PC-9 (cell line): Measurements from ENCODE around the gene INTS12. TPM values are rescaled to one million over a fixed set of nuclear protein-coding genes. Genes with fewer than 3 reads are reported as not detected.
A peak's percentile ranks its signal among the peaks of the same experiment; 100 is the strongest.

ENCODE experiments used
- BruUV-seq: library from RNA; stranded (reverse); fragments of 400-500 nt; replicated peaks from 2 replicates; lab custom pipeline; 2021; lab: Mats Ljungman, UMichigan
- CTCF ChIA-PET: fragments of 300-600 bp; sonication (Branson Sonifier 250); formaldehyde crosslinking; loops from one replicate; lab custom pipeline; 2022; ENCODE audit warnings: antibody characterized with exemption; lab: Charles Lee
- POLR2A ChIA-PET: fragments of 300-600 bp; sonication (Branson Sonifier 250); formaldehyde crosslinking; loops from one replicate; lab custom pipeline; 2022; ENCODE audit warnings: antibody characterized with exemption; ENCODE audit not compliant: unreplicated experiment; lab: Charles Lee
- DNase-seq, 2 experiments: peaks; one replicate each; pipeline versions ENCODE4 v3.0.0 to v3.0.0-alpha.2; 2015 to 2022; ENCODE audit warnings: mixed read lengths in 1 of 2
- H2AFZ ChIP-seq: fragments of 200-600 bp; sonication (generic); 2 replicates; pipeline ENCODE4 v1.8.1; 2017; ENCODE audit warnings: antibody characterized with exemption
- H3F3A ChIP-seq: fragments of 200-600 bp; sonication (generic); 2 replicates; pipeline ENCODE4 v1.8.1; 2017; ENCODE audit warnings: antibody characterized with exemption, mild to moderate bottlenecking, low read depth; ENCODE audit not compliant: insufficient read depth
- H3K27ac ChIP-seq: fragments of 200-600 bp; sonication (generic); 2 replicates; pipeline ENCODE4 v1.6.1; 2016; ENCODE audit warnings: mixed run types
- H3K27me3 ChIP-seq: fragments of 200-600 bp; sonication (generic); 2 replicates; pipeline ENCODE4 v1.6.1; 2016; ENCODE audit warnings: low read depth, mixed run types; ENCODE audit not compliant: insufficient read depth
- H3K36me3 ChIP-seq: fragments of 200-600 bp; sonication (generic); 2 replicates; pipeline ENCODE4 v1.6.1; 2016; ENCODE audit warnings: low read depth, mixed run types
- H3K4me1 ChIP-seq: fragments of 200-600 bp; sonication (generic); replicated peaks from 2 replicates; pipeline ENCODE4 v1.6.1; 2016; ENCODE audit warnings: mixed run types; ENCODE audit not compliant: insufficient read depth
- H3K4me2 ChIP-seq: fragments of 200-600 bp; sonication (generic); 2 replicates; pipeline ENCODE4 v1.6.1; 2017; ENCODE audit warnings: mixed run types
- H3K4me3 ChIP-seq: fragments of 200-600 bp; sonication (generic); 2 replicates; pipeline ENCODE4 v1.6.1; 2016; ENCODE audit warnings: mixed run types
- H3K79me2 ChIP-seq: fragments of 200-600 bp; sonication (generic); 2 replicates; pipeline ENCODE4 v1.6.1; 2017; ENCODE audit warnings: low read depth, mixed run types
- H3K9me2 ChIP-seq: fragments of 200-600 bp; sonication (generic); 2 replicates; pipeline ENCODE4 v1.8.1; 2017; ENCODE audit warnings: mild to moderate bottlenecking; ENCODE audit not compliant: insufficient read depth
- H3K9me3 ChIP-seq: fragments of 200-600 bp; sonication (generic); 2 replicates; pipeline ENCODE4 v1.8.1; 2016; ENCODE audit warnings: low read depth; ENCODE audit not compliant: insufficient read depth
- H4K20me1 ChIP-seq: fragments of 200-600 bp; sonication (generic); 2 replicates; pipeline ENCODE4 v1.8.1; 2017; ENCODE audit not compliant: insufficient read depth
- EZH2 ChIP-seq: fragments of 200-600 bp; sonication (generic); IDR thresholded peaks from 2 replicates; pipeline ENCODE4 v1.8.0; 2017; ENCODE audit warnings: antibody characterized with exemption, low read depth
- intact Hi-C: fragments of 100-400 bp; cut with micrococcal nuclease; formaldehyde crosslinking; loops from one replicate; pipeline ENCODE4 v1.10.0; 2022; ENCODE audit not compliant: unreplicated experiment
- total RNA-seq: library from RNA; stranded (reverse); gene quantifications from 2 replicates; pipeline ENCODE4 v1.2.3, GENCODE V29; 2021
- TF ChIP-seq, protein P1 (sequence below): fragments of 200-600 bp; sonication (generic); conservative IDR thresholded peaks from 2 replicates; pipeline ENCODE4 v1.6.1; 2017; ENCODE audit warnings: mixed run types, antibody characterized with exemption, mild to moderate bottlenecking, moderate library complexity

The INTS12 gene
- total RNA-seq, 1 experiment from 2014 or later = 10.3 TPM

DNA sequence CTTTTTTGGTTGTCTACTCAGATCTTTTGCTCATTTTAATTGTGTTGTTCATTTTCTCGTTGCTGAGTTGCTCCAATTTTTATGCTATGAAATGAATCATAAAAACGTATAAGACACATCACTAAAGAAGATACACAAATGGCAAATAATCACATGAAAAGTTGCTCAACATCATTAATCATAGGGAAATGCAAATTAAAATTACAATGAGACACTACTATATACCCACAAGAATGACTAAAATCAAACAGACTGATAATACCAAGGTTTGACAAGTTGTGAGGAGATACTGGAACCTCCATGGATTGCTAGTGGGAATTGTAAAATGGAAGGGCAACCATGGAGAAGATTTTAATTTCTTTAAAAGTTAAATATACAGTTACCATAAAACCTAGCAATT lies 17.1 kb upstream of the INTS12 start:
- no peak overlapping the region for H3K4me3 ChIP-seq
- no peak for DNase-seq
- no peak for TF ChIP-seq EZH2
- TF ChIP-seq, protein P1, sequence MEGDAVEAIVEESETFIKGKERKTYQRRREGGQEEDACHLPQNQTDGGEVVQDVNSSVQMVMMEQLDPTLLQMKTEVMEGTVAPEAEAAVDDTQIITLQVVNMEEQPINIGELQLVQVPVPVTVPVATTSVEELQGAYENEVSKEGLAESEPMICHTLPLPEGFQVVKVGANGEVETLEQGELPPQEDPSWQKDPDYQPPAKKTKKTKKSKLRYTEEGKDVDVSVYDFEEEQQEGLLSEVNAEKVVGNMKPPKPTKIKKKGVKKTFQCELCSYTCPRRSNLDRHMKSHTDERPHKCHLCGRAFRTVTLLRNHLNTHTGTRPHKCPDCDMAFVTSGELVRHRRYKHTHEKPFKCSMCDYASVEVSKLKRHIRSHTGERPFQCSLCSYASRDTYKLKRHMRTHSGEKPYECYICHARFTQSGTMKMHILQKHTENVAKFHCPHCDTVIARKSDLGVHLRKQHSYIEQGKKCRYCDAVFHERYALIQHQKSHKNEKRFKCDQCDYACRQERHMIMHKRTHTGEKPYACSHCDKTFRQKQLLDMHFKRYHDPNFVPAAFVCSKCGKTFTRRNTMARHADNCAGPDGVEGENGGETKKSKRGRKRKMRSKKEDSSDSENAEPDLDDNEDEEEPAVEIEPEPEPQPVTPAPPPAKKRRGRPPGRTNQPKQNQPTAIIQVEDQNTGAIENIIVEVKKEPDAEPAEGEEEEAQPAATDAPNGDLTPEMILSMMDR = no peak
- H3K4me1 ChIP-seq = no peaks in the 10 kb centered on the region
- H2AFZ ChIP-seq = no peak overlapping the region
- no peaks in the 10 kb centered on the region for H3K27me3 ChIP-seq
- intact Hi-C loops = no loop called here
- no peaks in the 10 kb centered on the region for H3K9me2 ChIP-seq
- H4K20me1 ChIP-seq = no peaks in the 10 kb centered on the region
- H3K79me2 ChIP-seq = no peaks in the 10 kb centered on the region
- no peaks in the 10 kb centered on the region for H3K9me3 ChIP-seq
- H3K27ac ChIP-seq = no peak overlapping the region
- ChIA-PET POLR2A (no interaction called here), CTCF (no interaction called here)
- BruUV-seq = no TSS peak
- no peaks in the 10 kb centered on the region; the same call in 1 of the 2 replicates for H3K36me3 ChIP-seq
- H3F3A ChIP-seq = no peaks in the 10 kb centered on the region
- no peak overlapping the region for H3K4me2 ChIP-seq

DNA sequence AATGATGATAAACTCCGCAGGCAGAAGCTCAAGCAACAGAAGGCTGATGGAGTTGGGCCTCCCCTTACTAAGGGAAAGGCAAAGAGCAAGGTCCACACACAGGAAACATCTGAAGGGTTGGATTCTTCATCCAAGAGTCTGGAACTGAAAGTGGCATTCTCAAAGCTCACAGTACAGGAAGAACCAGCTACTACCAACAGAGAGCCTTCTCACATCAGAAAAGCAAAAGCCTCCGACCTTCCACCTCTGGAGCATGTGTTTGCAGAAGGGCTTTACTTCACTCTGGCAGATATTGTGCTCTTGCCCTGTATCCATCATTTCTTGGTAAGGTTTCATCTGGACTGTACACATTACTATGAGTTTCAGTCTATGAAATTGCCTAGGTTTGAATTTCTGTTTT lies 10.7 kb upstream of the INTS12 start:
- DNase-seq = no peak

DNA sequence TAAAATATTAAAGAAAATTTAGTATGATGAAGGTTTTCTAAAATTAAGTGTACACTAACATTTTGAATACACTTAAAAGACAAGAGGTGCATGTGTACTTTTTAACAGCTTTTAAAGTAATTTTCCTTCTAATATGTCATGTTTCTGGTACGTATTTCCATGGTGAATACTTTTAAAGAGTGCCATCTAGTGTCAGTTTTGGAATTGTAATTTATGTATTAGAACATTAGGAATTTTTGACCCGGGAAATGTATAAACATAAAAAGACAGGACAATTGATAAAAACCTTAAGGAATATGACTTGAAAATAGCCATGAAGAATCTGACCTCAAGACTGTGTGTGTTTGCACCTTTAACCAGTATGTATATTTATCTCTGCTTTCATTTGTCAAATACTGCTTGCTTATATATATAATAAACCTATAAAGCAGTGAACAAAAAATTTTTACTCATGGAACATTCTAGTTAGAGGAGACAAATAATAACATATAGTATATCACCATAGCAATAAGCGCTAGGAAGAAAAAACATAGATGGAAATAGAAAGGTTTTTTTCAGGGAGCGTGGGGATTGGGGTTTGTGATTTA lies 7.3 kb upstream of the INTS12 start:
- intact Hi-C loops = loop anchor here (2.0 kb wide), 1 partner anchor 195 kb away; no protein-coding TSS in a partner anchor
- H3K79me2 ChIP-seq = 0 out of 2 replicates have a peak, but pooled peaks cover 8% of the 10 kb centered on the region
- ChIA-PET POLR2A (interaction anchor here (0.5 to 0.7 kb wide), 2 partner anchors 195 to 240 kb away, joined by 3 to 4 read pairs; no protein-coding TSS in a partner anchor), CTCF (no interaction called here)
- no peaks in the 10 kb centered on the region for H3F3A ChIP-seq
- DNase-seq = peak in 1 of 2 experiments; percentile 38
- H3K4me3 ChIP-seq = no peak overlapping the region
- H3K4me2 ChIP-seq = no peak overlapping the region
- no peaks in the 10 kb centered on the region for H3K9me2 ChIP-seq
- no peak for TF ChIP-seq EZH2
- TF ChIP-seq, protein P1 = peak; percentile 63
- BruUV-seq = no TSS peak
- H3K27me3 ChIP-seq = no peaks in the 10 kb centered on the region
- no peaks in the 10 kb centered on the region for H3K36me3 ChIP-seq
- H3K4me1 ChIP-seq = no peaks in the 10 kb centered on the region
- H3K27ac ChIP-seq = no peak overlapping the region
- no peak overlapping the region for H2AFZ ChIP-seq
- H4K20me1 ChIP-seq = no peaks in the 10 kb centered on the region
- no peaks in the 10 kb centered on the region for H3K9me3 ChIP-seq

More for the DNA sequence above, 10.7 kb upstream of the INTS12 start:
- Histone ChIP-seq H3K4me2 (no peak overlapping the region), H3K36me3 (no peaks in the 10 kb centered on the region; the same call in 1 of the 2 replicates), H3K79me2 (no peaks in the 10 kb centered on the region), H3K4me3 (no peak overlapping the region), H2AFZ (no peak overlapping the region), H3K9me3 (no peaks in the 10 kb centered on the region), H3K9me2 (no peaks in the 10 kb centered on the region), H3K27ac (no peak overlapping the region), H3K4me1 (no peaks in the 10 kb centered on the region), H3F3A (no peaks in the 10 kb centered on the region), H3K27me3 (no peaks in the 10 kb centered on the region), H4K20me1 (no peaks in the 10 kb centered on the region)
- POLR2A ChIA-PET = no interaction called here
- TF ChIP-seq, protein P1 = no peak
- no peak for TF ChIP-seq EZH2
- CTCF ChIA-PET = no interaction called here
- intact Hi-C loops = no loop called here
- BruUV-seq = no TSS peak
